Muscle layer of duodenum (tissue), 2 donors: ENCODE results near the gene ASNSD1.

Experiments
- H3K27ac ChIP-seq: one replicate; pipeline ENCODE4 v1.7.0; 2013; ENCODE audit warnings: mild to moderate bottlenecking, low read length
- H3K27me3 ChIP-seq: one replicate; pipeline ENCODE4 v1.7.0; 2013; ENCODE audit warnings: low read depth, mild to moderate bottlenecking, control low read depth, low read length
- H3K36me3 ChIP-seq, 2 donors: one replicate each; pipeline ENCODE4 v1.7.0; 2013; ENCODE audit warnings: low read length in 2 of 2, control low read depth in 1 of 2, mild to moderate bottlenecking in 1 of 2; ENCODE audit not compliant: insufficient read depth in 2 of 2, control insufficient read depth in 1 of 2
- H3K4me1 ChIP-seq, 2 donors: one replicate each; pipeline ENCODE4 v1.7.0; 2013; ENCODE audit warnings: low read length in 2 of 2, mild to moderate bottlenecking in 2 of 2, control low read depth in 1 of 2, moderate library complexity in 1 of 2; ENCODE audit not compliant: insufficient read depth in 2 of 2, control insufficient read depth in 1 of 2
- H3K4me3 ChIP-seq, 2 donors: one replicate each; pipeline ENCODE4 v1.7.0; 2013; ENCODE audit warnings: low read length in 2 of 2, low read depth in 1 of 2, mild to moderate bottlenecking in 1 of 2
- H3K9me3 ChIP-seq, 2 donors: one replicate each; pipeline ENCODE4 v1.7.0; 2013; ENCODE audit warnings: low read length in 2 of 2, control low read depth in 1 of 2, mild to moderate bottlenecking in 1 of 2; ENCODE audit not compliant: control insufficient read depth in 1 of 2
- donor health status: healthy.

The ASNSD1 gene

GRCh38 chr2:189628817-189629530, 32.3 kb upstream of the ASNSD1 start:
- Histone ChIP-seq H3K4me3 (no peak overlapping the region), H3K27me3 (no peaks in the 10 kb centered on the region), H3K27ac (no peak overlapping the region), H3K9me3 (no peaks in the 10 kb centered on the region), H3K36me3 (no peaks in the 10 kb centered on the region), H3K4me1 (no peaks in the 10 kb centered on the region)

DNA sequence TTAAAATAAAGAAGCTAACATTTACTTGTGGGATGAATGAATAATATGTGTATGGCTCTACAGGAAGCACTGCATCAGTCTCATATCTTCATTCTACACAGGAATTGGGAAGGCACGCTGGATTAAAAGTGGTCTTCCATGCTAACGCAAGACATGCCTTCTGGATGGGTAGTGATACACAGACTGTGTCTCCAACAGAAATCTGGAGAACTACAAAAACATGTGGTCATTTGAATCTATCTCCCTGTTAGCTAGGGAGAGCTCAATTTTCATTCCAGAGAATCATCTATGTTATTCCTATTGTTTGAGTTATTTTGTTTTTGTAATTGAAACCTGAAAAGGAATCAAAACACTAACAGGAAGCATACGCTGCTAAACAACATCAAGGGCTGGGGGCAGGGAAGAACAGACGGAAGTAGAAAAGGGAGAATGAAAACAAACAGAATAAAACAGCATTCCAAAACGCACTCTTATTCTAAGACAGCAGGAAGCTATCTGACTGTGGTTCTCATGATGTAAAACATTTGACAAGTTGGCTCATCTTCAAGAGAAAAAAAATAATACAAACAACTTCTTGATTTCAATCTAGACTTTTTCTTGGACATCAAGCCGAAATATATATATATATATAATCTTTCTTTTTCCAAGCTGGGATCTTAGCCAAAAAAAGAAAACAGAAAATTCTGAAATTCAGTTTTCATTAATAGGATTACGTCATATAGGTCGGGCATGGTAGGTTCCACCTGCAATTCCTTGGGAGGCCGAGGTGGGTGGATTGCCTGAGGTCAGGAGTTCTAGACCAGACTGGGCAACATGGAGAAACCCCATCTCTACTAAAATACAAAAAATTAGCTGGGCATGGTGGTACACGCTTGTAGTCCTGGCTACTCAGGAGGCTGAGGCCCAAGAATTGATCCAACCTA, 31.5 kb upstream of the ASNSD1 start:
- Histone ChIP-seq H3K27ac (no peak overlapping the region), H3K4me1 (no peaks in the 10 kb centered on the region), H3K36me3 (no peaks in the 10 kb centered on the region), H3K9me3 (no peaks in the 10 kb centered on the region), H3K4me3 (no peak overlapping the region), H3K27me3 (no peaks in the 10 kb centered on the region)

- Histone ChIP-seq H3K36me3 (no peaks in the 10 kb centered on the region), H3K27ac (no peak overlapping the region), H3K9me3 (no peaks in the 10 kb centered on the region), H3K4me3 (no peak overlapping the region), H3K27me3 (no peaks in the 10 kb centered on the region), H3K4me1 (no peaks in the 10 kb centered on the region)
Observed at GRCh38 chr2:189631849-189632248, 29.4 kb upstream of the ASNSD1 start.

GRCh38 chr2:189633392-189633811, 27.9 kb upstream of the ASNSD1 start:
- H3K4me1 ChIP-seq, result no peaks in the 10 kb centered on the region
- no peaks in the 10 kb centered on the region for H3K27me3 ChIP-seq

DNA sequence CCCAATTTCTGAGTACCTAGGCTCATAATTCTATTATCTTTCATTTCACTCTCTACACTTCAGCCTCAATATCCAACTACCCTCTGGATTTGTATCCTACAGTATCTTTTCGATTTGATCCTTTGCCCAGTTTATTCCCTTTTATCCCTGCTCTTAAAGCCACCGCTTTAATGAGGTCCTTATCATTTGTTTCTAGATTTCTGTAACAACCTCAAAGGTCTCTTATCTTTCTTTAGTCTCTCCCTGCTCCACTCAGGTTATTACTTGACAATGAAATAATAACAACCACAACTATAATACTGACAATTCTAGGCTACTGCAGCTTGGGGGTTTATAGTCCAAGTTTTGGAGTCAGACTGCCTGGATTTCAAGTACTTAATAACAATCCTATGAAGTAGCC, 25.9 kb upstream of the ASNSD1 start:
- Histone ChIP-seq H3K9me3 (no peaks in the 10 kb centered on the region), H3K27me3 (no peaks in the 10 kb centered on the region), H3K4me1 (no peaks in the 10 kb centered on the region), H3K36me3 (no peaks in the 10 kb centered on the region), H3K4me3 (no peak overlapping the region), H3K27ac (no peak overlapping the region)

More at GRCh38 chr2:189633392-189633811, 27.9 kb upstream of the ASNSD1 start:
- Histone ChIP-seq H3K9me3 (no peaks in the 10 kb centered on the region), H3K27ac (no peak overlapping the region), H3K4me3 (no peak overlapping the region), H3K36me3 (no peaks in the 10 kb centered on the region)

GRCh38 chr2:189638301-189639006, 22.8 kb upstream of the ASNSD1 start:
- H3K4me3 ChIP-seq, result no peak overlapping the region
- H3K9me3 ChIP-seq, result no peaks in the 10 kb centered on the region
- H3K27ac ChIP-seq, result no peak overlapping the region
- no peaks in the 10 kb centered on the region for H3K27me3 ChIP-seq
- H3K36me3 ChIP-seq, result no peaks in the 10 kb centered on the region
- H3K4me1 ChIP-seq, result no peaks in the 10 kb centered on the region

- no peaks in the 10 kb centered on the region for H3K27me3 ChIP-seq
- H3K4me1 ChIP-seq, result no peaks in the 10 kb centered on the region
- H3K4me3 ChIP-seq, result no peak overlapping the region
- H3K36me3 ChIP-seq, result no peaks in the 10 kb centered on the region
- H3K9me3 ChIP-seq, result no peaks in the 10 kb centered on the region
- H3K27ac ChIP-seq, result no peak overlapping the region
Observed at GRCh38 chr2:189639007-189639609, 22.2 kb upstream of the ASNSD1 start.

DNA sequence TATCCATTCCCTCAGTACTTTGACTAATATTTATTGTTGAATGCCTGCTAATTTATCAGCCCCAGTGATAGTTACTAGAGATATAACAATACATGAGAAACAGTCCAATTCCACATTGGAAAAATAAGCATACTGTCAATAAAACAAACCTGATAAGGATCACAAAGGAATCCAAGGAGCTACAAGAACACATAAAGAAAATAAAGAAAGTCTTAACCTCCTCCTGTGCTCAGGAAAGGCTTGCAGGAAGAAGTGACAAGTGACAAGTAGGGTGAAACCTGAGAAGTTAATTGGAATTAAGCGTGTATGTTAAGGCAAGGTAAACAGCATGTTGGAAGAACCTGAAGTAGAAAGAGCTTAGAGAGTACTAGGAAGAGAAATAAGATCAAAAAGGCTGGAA, 20.3 kb upstream of the ASNSD1 start:
- Histone ChIP-seq H3K4me1 (no peaks in the 10 kb centered on the region), H3K27ac (no peak overlapping the region), H3K36me3 (no peaks in the 10 kb centered on the region), H3K4me3 (no peak overlapping the region), H3K27me3 (no peaks in the 10 kb centered on the region), H3K9me3 (no peaks in the 10 kb centered on the region)

DNA sequence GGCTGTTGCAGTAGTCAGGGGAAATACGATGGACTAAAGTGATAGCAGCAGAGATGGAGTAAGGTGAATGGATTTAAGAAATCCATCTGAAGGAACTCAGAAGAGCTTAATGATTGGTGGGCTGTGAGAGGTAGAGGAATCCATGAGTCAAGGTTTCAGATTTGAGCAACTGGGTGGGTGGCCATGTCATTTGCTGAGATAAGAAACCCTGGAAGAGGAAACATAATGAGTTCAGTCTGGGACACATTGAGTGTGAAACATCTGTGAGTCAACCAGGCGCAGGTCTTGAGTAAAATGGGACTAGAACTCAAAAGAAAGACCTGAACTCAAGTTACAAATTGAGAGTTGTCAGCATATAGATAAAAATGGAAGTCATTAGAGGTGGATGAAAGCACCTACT, 19.7 kb upstream of the ASNSD1 start:
- H3K36me3 ChIP-seq, result no peaks in the 10 kb centered on the region
- H3K4me1 ChIP-seq, result no peaks in the 10 kb centered on the region
- H3K4me3 ChIP-seq, result no peak overlapping the region
- no peaks in the 10 kb centered on the region for H3K27me3 ChIP-seq
- H3K9me3 ChIP-seq, result no peaks in the 10 kb centered on the region
- no peak overlapping the region for H3K27ac ChIP-seq

- Histone ChIP-seq H3K36me3 (no peaks in the 10 kb centered on the region), H3K9me3 (no peaks in the 10 kb centered on the region), H3K4me3 (no peak overlapping the region), H3K4me1 (no peaks in the 10 kb centered on the region), H3K27ac (no peak overlapping the region), H3K27me3 (no peaks in the 10 kb centered on the region)
Observed at GRCh38 chr2:189646521-189646920, 14.7 kb upstream of the ASNSD1 start.
